Stimulated activated naive CD8-positive, alpha-beta T cell treated with anti-CD3 and anti-CD28 coated beads, Interleukin-15, Interleukin-2, amounts not matched to agents 100 U/mL and 50 U/mL, for 24 hours (primary cell): ENCODE data around the gene CBX1.
"Not testable (repeated sequence)": the region's sequence is repeated elsewhere in the genome, so short reads cannot be mapped to it uniquely, and the experiment has no call there.

Source experiments
- ATAC-seq: fragments of 150-1000 bp; cut with Tn5 transposase; one replicate; pipeline ENCODE4 v1.10.0; 2021
- DNase-seq: peaks from one replicate; pipeline ENCODE4 v3.0.0; 2021

Gene CBX1

GRCh38 chr17:48123111-48123510 is 21.8 kb upstream of the CBX1 start:
- ATAC-seq = no peak
- DNase-seq = no peak

GRCh38 chr17:48122665-48123045 is 21.4 kb upstream of the CBX1 start:
- ATAC-seq (no peak), DNase-seq (no peak)

GRCh38 chr17:48121923-48122664 is 20.8 kb upstream of the CBX1 start:
- DNase-seq (no peak), ATAC-seq (no peak)

GRCh38 chr17:48113201-48113676 is 12.0 kb upstream of the CBX1 start:
- peak; percentile 27 for DNase-seq
- ATAC-seq = no peak

- no peak for ATAC-seq
- no peak for DNase-seq
Measured at GRCh38 chr17:48111937-48112241, 10.6 kb upstream of the CBX1 start.

GRCh38 chr17:48110761-48111160 is 9.5 kb upstream of the CBX1 start:
- no peak for DNase-seq

GRCh38 chr17:48107137-48108055 is 6.1 kb upstream of the CBX1 start, which contains the start of gene SNX11:
SNX11 (plus strand) TSS chr17:48107766; CDS start chr17:48112044, 4,278 bp downstream.
- DNase-seq = peak; percentile 94
- ATAC-seq = peak; percentile 93

More at GRCh38 chr17:48110761-48111160, 9.5 kb upstream of the CBX1 start:
- no peak for ATAC-seq

- DNase-seq = no peak
- ATAC-seq = no peak
Measured at GRCh38 chr17:48106802-48107136, 5.5 kb upstream of the CBX1 start.

GRCh38 chr17:48104440-48104839 is 3.2 kb upstream of the CBX1 start:
- DNase-seq = no peak
- no peak for ATAC-seq

GRCh38 chr17:48102798-48103715 is 1.8 kb upstream of the CBX1 start:
- ATAC-seq = no peak
- DNase-seq = peak; percentile 38

- no peak for ATAC-seq
- DNase-seq = no peak
Measured at GRCh38 chr17:48102043-48102750, 919 bp upstream of the CBX1 start.

GRCh38 chr17:48100591-48101011 is 677 bp downstream of the CBX1 start:
- ATAC-seq = no peak
- DNase-seq = no peak

GRCh38 chr17:48100160-48100559 is 1.1 kb downstream of the CBX1 start:
- DNase-seq = no peak

GRCh38 chr17:48095611-48096010 is 5.7 kb downstream of the CBX1 start:
- ATAC-seq (no peak), DNase-seq (no peak)

More at GRCh38 chr17:48100160-48100559, 1.1 kb downstream of the CBX1 start:
- ATAC-seq = no peak

- DNase-seq = no peak
- no peak for ATAC-seq
Measured at GRCh38 chr17:48093341-48094045, 7.8 kb downstream of the CBX1 start.

GRCh38 chr17:48084932-48085331 is 16.3 kb downstream of the CBX1 start:
- no peak for DNase-seq
- ATAC-seq = no peak

- ATAC-seq (no peak), DNase-seq (no peak)
Measured at GRCh38 chr17:48081858-48082257, 19.4 kb downstream of the CBX1 start.

- not testable (repeated sequence) for DNase-seq, ATAC-seq
Measured at GRCh38 chr17:48077152-48077551, 24.1 kb downstream of the CBX1 start.

- DNase-seq (peak; percentile 81), ATAC-seq (peak; percentile 71)
Measured at GRCh38 chr17:48074322-48075081, 26.8 kb downstream of the CBX1 start.

- not testable (repeated sequence) for ATAC-seq, DNase-seq
Measured at GRCh38 chr17:48073566-48074094, 27.6 kb downstream of the CBX1 start.
